Breast epithelium (tissue), 3 donors: ENCODE results near the gene COL26A1.

Experiments used
- POLR2A ChIP-seq: fragments of 450-650 bp; IDR thresholded peaks from one replicate; pipeline ENCODE4 v1.6.1; 2016; ENCODE audit warnings: antibody characterized with exemption, mild to moderate bottlenecking, moderate library complexity
- POLR2AphosphoS5 ChIP-seq, 3 donors: sonication (generic); formaldehyde crosslinking; IDR thresholded peaks; one replicate each; pipeline ENCODE4 v1.6.1; 2017; ENCODE audit warnings: antibody characterized with exemption in 3 of 3
- TF ChIP-seq, protein P1 (sequence below), 3 donors: fragments of 450-650 bp; IDR thresholded peaks; one replicate each; pipeline ENCODE4 v1.5.1; 2016 to 2017; ENCODE audit warnings: antibody characterized with exemption in 3 of 3, mild to moderate bottlenecking in 3 of 3, moderate library complexity in 3 of 3

DNA sequence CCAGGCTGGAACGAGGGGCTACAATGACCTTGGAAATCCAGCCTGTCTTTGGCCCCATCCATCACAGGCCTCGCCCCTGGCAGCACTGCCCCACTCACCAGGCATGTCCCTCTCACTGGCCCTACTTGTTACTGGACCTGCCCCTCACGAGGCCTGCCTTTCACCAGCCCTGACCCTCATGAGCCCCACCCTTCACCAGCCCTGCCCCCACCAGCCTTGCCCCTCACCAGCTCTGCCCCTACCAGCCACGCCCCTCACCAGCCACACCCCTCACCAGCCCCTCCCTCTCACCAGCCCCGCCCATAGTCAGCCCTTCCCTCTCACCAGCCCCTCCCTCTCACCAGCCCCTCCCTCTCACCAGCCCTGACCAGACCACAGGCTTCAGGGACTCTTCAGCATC lies 57.8 kb downstream of the COL26A1 start:
- TF ChIP-seq, protein P1, sequence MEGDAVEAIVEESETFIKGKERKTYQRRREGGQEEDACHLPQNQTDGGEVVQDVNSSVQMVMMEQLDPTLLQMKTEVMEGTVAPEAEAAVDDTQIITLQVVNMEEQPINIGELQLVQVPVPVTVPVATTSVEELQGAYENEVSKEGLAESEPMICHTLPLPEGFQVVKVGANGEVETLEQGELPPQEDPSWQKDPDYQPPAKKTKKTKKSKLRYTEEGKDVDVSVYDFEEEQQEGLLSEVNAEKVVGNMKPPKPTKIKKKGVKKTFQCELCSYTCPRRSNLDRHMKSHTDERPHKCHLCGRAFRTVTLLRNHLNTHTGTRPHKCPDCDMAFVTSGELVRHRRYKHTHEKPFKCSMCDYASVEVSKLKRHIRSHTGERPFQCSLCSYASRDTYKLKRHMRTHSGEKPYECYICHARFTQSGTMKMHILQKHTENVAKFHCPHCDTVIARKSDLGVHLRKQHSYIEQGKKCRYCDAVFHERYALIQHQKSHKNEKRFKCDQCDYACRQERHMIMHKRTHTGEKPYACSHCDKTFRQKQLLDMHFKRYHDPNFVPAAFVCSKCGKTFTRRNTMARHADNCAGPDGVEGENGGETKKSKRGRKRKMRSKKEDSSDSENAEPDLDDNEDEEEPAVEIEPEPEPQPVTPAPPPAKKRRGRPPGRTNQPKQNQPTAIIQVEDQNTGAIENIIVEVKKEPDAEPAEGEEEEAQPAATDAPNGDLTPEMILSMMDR (IDR thresholded peaks at IDR 0.05): no peak
- TF ChIP-seq POLR2A: no peak
- no peak for TF ChIP-seq POLR2AphosphoS5 (IDR thresholded peaks at IDR 0.05)
